ENCODE data around the gene ZNF84. TPM values are rescaled to one million over a fixed set of nuclear protein-coding genes. Genes with fewer than 3 reads are reported as not detected.

The ZNF84 gene
- total RNA-seq, result 20.9 TPM

- peaks cover 0 to 5% (median 5%) of the 10 kb centered on the region in 3 donors for H3K4me1 ChIP-seq (ENCODE audit: control insufficient read depth in 3 of 3, insufficient read depth in 3 of 3, low read length in 3 of 3)
- peak within 1 kb of the TSS; percentile 90 for H3K27ac ChIP-seq (ENCODE audit: low read depth, low read length)
- H3K36me3 ChIP-seq (ENCODE audit: control insufficient read depth in 3 of 3, insufficient read depth in 3 of 3, low read length in 3 of 3), result peaks cover 15 to 22% (median 15%) of the 10 kb centered on the region in 3 donors
- peak within 1 kb of the TSS; percentile 78 to 89 (median 81) for H3K4me3 ChIP-seq (ENCODE audit: low read length in 3 of 3)
- H3K9me3 ChIP-seq (ENCODE audit: control insufficient read depth in 3 of 3, low read length in 3 of 3), result peaks cover 28 to 40% (median 38%) of the 10 kb centered on the region in 3 donors
- peak within 1 kb of the TSS; percentile 84 to 88 (median 86) for H3K9ac ChIP-seq (ENCODE audit: low read depth in 1 of 3, low read length in 3 of 3)
- H3K27me3 ChIP-seq (ENCODE audit: control insufficient read depth in 3 of 3, insufficient read depth in 3 of 3, low read length in 3 of 3), result no peaks in the 10 kb centered on the region
Measured at GRCh38 chr12:133037207-133038005, at the start of gene ZNF84. TSS of gene ZNF84 (plus strand) at chr12:133037509. CDS start at chr12:133041468, 3,959 bp downstream.

GRCh38 chr12:132998741-132999140 lies 38.6 kb upstream of the ZNF84 start:
- Histone ChIP-seq H3K36me3 (ENCODE audit: control insufficient read depth in 3 of 3, insufficient read depth in 3 of 3, low read length in 3 of 3) (peaks cover 13 to 24% (median 21%) of the 10 kb centered on the region in 3 donors), H3K9me3 (ENCODE audit: control insufficient read depth in 3 of 3, low read length in 3 of 3) (peaks cover 24 to 52% (median 36%) of the 10 kb centered on the region in 3 donors), H3K4me1 (ENCODE audit: control insufficient read depth in 3 of 3, insufficient read depth in 3 of 3, low read length in 3 of 3) (no peaks in the 10 kb centered on the region), H3K27me3 (ENCODE audit: control insufficient read depth in 3 of 3, insufficient read depth in 3 of 3, low read length in 3 of 3) (no peaks in the 10 kb centered on the region), H3K9ac (ENCODE audit: low read depth in 1 of 3, low read length in 3 of 3) (no peak overlapping the region), H3K27ac (ENCODE audit: low read depth, low read length) (no peak overlapping the region), H3K4me3 (ENCODE audit: low read length in 3 of 3) (peak overlapping the region in 1 of 3 donors; percentile 51)

DNA sequence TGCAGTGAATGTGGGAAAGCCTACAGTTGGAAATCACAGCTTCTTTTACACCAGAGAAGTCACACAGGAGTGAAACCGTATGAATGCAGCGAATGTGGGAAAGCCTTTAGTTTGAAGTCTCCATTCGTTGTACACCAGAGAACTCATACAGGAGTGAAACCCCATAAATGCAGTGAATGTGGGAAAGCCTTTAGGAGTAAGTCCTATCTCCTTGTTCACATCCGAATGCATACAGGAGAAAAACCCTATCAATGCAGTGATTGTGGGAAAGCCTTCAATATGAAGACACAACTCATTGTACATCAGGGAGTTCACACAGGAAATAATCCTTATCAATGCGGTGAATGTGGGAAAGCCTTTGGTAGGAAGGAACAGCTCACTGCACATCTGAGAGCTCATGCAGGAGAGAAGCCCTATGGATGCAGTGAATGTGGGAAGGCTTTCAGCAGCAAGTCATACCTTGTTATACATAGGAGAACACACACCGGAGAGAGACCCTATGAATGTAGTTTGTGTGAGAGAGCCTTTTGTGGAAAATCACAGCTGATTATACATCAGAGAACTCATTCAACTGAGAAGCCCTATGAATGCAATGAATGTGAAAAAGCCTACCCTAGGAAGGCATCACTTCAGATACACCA lies 26.5 kb upstream of the ZNF84 start:
- peaks cover 59 to 79% (median 78%) of the 10 kb centered on the region in 3 donors for H3K36me3 ChIP-seq (ENCODE audit: control insufficient read depth in 3 of 3, insufficient read depth in 3 of 3, low read length in 3 of 3)
- no peaks in the 10 kb centered on the region for H3K27me3 ChIP-seq (ENCODE audit: control insufficient read depth in 3 of 3, insufficient read depth in 3 of 3, low read length in 3 of 3)
- H3K9ac ChIP-seq (ENCODE audit: low read depth in 1 of 3, low read length in 3 of 3), result no peak overlapping the region
- H3K27ac ChIP-seq (ENCODE audit: low read depth, low read length), result no peak overlapping the region
- H3K4me3 ChIP-seq (ENCODE audit: low read length in 3 of 3), result peak overlapping the region in 2 of 3 donors; percentile 23 to 64
- H3K9me3 ChIP-seq (ENCODE audit: control insufficient read depth in 3 of 3, low read length in 3 of 3), result peaks cover 38 to 66% (median 40%) of the 10 kb centered on the region in 3 donors
- no peaks in the 10 kb centered on the region for H3K4me1 ChIP-seq (ENCODE audit: control insufficient read depth in 3 of 3, insufficient read depth in 3 of 3, low read length in 3 of 3)

DNA sequence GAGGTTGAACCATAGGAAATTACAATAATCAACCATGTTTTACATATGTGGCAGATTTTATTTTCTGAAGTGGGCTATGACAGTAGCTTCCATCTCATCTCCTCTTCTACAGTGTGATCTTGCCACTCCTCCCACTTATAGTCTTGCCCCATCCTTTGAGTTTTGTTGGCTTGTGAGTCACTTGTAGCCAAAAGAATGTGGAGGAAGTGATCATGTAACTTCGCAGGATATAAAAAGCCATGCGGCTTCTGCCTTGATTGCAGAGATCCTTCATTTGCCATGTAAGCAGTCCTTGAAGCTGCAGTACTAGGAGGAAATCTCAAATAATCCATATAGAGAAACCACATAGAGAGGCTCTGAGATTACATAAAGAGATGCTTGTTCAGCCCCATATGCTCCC lies 13.7 kb upstream of the ZNF84 start:
- Histone ChIP-seq H3K36me3 (ENCODE audit: control insufficient read depth in 3 of 3, insufficient read depth in 3 of 3, low read length in 3 of 3) (peaks cover 0 to 3% (median 0%) of the 10 kb centered on the region in 3 donors), H3K9ac (ENCODE audit: low read depth in 1 of 3, low read length in 3 of 3) (no peak overlapping the region), H3K27ac (ENCODE audit: low read depth, low read length) (no peak overlapping the region), H3K9me3 (ENCODE audit: control insufficient read depth in 3 of 3, low read length in 3 of 3) (peaks cover 13 to 34% (median 18%) of the 10 kb centered on the region in 3 donors), H3K4me1 (ENCODE audit: control insufficient read depth in 3 of 3, insufficient read depth in 3 of 3, low read length in 3 of 3) (no peaks in the 10 kb centered on the region), H3K4me3 (ENCODE audit: low read length in 3 of 3) (no peak overlapping the region), H3K27me3 (ENCODE audit: control insufficient read depth in 3 of 3, insufficient read depth in 3 of 3, low read length in 3 of 3) (no peaks in the 10 kb centered on the region)

- H3K27me3 ChIP-seq (ENCODE audit: control insufficient read depth in 3 of 3, insufficient read depth in 3 of 3, low read length in 3 of 3), result no peaks in the 10 kb centered on the region
- no peak overlapping the region for H3K4me3 ChIP-seq (ENCODE audit: low read length in 3 of 3)
- no peak overlapping the region for H3K9ac ChIP-seq (ENCODE audit: low read depth in 1 of 3, low read length in 3 of 3)
- no peak overlapping the region for H3K27ac ChIP-seq (ENCODE audit: low read depth, low read length)
- no peaks in the 10 kb centered on the region for H3K36me3 ChIP-seq (ENCODE audit: control insufficient read depth in 3 of 3, insufficient read depth in 3 of 3, low read length in 3 of 3)
- H3K4me1 ChIP-seq (ENCODE audit: control insufficient read depth in 3 of 3, insufficient read depth in 3 of 3, low read length in 3 of 3), result no peaks in the 10 kb centered on the region
- peaks cover 16 to 30% (median 17%) of the 10 kb centered on the region in 3 donors for H3K9me3 ChIP-seq (ENCODE audit: control insufficient read depth in 3 of 3, low read length in 3 of 3)
Measured at GRCh38 chr12:133026996-133027395, 10.3 kb upstream of the ZNF84 start.

- H3K9ac ChIP-seq (ENCODE audit: low read depth in 1 of 3, low read length in 3 of 3), result peak overlapping the region; percentile 84 to 88 (median 86)
- H3K9me3 ChIP-seq (ENCODE audit: control insufficient read depth in 3 of 3, low read length in 3 of 3), result peaks cover 33 to 43% (median 39%) of the 10 kb centered on the region in 3 donors
- no peaks in the 10 kb centered on the region for H3K27me3 ChIP-seq (ENCODE audit: control insufficient read depth in 3 of 3, insufficient read depth in 3 of 3, low read length in 3 of 3)
- peaks cover 0 to 5% (median 5%) of the 10 kb centered on the region in 3 donors for H3K4me1 ChIP-seq (ENCODE audit: control insufficient read depth in 3 of 3, insufficient read depth in 3 of 3, low read length in 3 of 3)
- peak overlapping the region; percentile 78 to 89 (median 81) for H3K4me3 ChIP-seq (ENCODE audit: low read length in 3 of 3)
- peaks cover 20 to 30% (median 23%) of the 10 kb centered on the region in 3 donors for H3K36me3 ChIP-seq (ENCODE audit: control insufficient read depth in 3 of 3, insufficient read depth in 3 of 3, low read length in 3 of 3)
- H3K27ac ChIP-seq (ENCODE audit: low read depth, low read length), result peak overlapping the region; percentile 90
Measured at GRCh38 chr12:133038118-133038709, 905 bp downstream of the ZNF84 start.

GRCh38 chr12:133046698-133047097 lies 9.4 kb downstream of the ZNF84 start:
- Histone ChIP-seq H3K36me3 (ENCODE audit: control insufficient read depth in 3 of 3, insufficient read depth in 3 of 3, low read length in 3 of 3) (peaks cover 67 to 87% (median 84%) of the 10 kb centered on the region in 3 donors), H3K9me3 (ENCODE audit: control insufficient read depth in 3 of 3, low read length in 3 of 3) (peaks cover 46 to 83% (median 49%) of the 10 kb centered on the region in 3 donors), H3K4me3 (ENCODE audit: low read length in 3 of 3) (peak overlapping the region in 1 of 3 donors; percentile 48), H3K27ac (ENCODE audit: low read depth, low read length) (no peak overlapping the region), H3K27me3 (ENCODE audit: control insufficient read depth in 3 of 3, insufficient read depth in 3 of 3, low read length in 3 of 3) (no peaks in the 10 kb centered on the region), H3K4me1 (ENCODE audit: control insufficient read depth in 3 of 3, insufficient read depth in 3 of 3, low read length in 3 of 3) (no peaks in the 10 kb centered on the region), H3K9ac (ENCODE audit: low read depth in 1 of 3, low read length in 3 of 3) (no peak overlapping the region)

DNA sequence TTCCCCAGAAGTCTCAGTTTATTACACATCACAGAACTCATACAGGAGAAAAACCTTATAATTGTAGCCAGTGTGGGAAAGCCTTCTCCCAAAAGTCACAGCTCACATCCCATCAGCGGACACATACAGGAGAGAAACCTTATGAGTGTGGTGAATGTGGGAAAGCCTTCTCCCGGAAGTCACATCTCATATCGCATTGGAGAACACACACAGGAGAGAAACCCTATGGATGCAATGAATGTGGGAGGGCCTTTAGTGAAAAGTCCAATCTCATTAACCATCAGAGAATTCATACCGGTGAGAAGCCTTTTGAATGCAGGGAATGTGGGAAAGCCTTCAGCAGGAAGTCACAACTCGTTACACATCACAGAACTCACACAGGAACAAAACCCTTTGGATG lies 20.1 kb downstream of the ZNF84 start:
- peaks cover 40 to 46% (median 41%) of the 10 kb centered on the region in 3 donors for H3K36me3 ChIP-seq (ENCODE audit: control insufficient read depth in 3 of 3, insufficient read depth in 3 of 3, low read length in 3 of 3)
- peaks cover 60 to 73% (median 71%) of the 10 kb centered on the region in 3 donors for H3K9me3 ChIP-seq (ENCODE audit: control insufficient read depth in 3 of 3, low read length in 3 of 3)
- H3K4me3 ChIP-seq (ENCODE audit: low read length in 3 of 3), result peak overlapping the region in 1 of 3 donors; percentile 3

DNA sequence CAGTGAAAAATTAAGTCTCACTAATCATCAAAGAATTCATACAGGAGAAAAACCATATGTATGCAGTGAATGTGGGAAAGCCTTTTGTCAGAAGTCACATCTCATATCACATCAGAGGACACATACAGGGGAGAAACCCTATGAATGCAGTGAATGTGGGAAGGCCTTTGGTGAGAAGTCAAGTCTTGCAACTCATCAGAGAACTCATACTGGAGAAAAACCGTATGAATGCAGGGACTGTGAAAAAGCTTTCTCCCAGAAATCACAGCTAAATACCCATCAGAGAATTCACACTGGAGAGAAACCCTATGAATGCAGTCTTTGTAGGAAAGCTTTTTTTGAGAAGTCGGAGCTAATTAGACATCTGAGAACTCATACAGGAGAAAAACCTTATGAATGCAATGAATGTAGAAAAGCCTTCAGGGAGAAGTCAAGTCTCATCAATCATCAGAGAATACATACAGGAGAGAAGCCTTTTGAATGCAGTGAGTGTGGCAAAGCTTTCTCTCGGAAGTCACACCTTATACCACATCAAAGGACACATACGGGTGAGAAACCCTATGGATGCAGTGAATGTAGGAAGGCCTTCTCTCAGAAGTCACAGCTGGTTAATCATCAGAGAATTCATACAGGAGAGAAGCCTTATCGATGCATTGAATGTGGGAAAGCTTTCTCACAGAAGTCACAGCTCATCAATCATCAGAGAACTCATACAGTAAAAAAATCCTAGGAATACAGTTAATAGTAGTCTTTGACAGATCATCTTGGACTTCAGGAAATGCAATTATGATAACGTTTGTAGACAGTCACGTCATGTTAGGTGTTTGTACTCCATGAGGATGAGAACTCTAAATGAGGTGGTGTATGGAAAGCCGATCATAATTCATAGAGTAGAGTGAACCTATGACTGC lies 21.1 kb downstream of the ZNF84 start:
- H3K27ac ChIP-seq (ENCODE audit: low read depth, low read length), result no peak overlapping the region
- H3K4me1 ChIP-seq (ENCODE audit: control insufficient read depth in 3 of 3, insufficient read depth in 3 of 3, low read length in 3 of 3), result no peaks in the 10 kb centered on the region
- H3K36me3 ChIP-seq (ENCODE audit: control insufficient read depth in 3 of 3, insufficient read depth in 3 of 3, low read length in 3 of 3), result peaks cover 34 to 46% (median 38%) of the 10 kb centered on the region in 3 donors
- H3K4me3 ChIP-seq (ENCODE audit: low read length in 3 of 3), result peak overlapping the region in 2 of 3 donors; percentile 8 to 46
- no peaks in the 10 kb centered on the region for H3K27me3 ChIP-seq (ENCODE audit: control insufficient read depth in 3 of 3, insufficient read depth in 3 of 3, low read length in 3 of 3)
- H3K9me3 ChIP-seq (ENCODE audit: control insufficient read depth in 3 of 3, low read length in 3 of 3), result peaks cover 62 to 78% (median 70%) of the 10 kb centered on the region in 3 donors
- H3K9ac ChIP-seq (ENCODE audit: low read depth in 1 of 3, low read length in 3 of 3), result no peak overlapping the region

More for the DNA sequence above, 20.1 kb downstream of the ZNF84 start:
- no peak overlapping the region for H3K9ac ChIP-seq (ENCODE audit: low read depth in 1 of 3, low read length in 3 of 3)
- H3K4me1 ChIP-seq (ENCODE audit: control insufficient read depth in 3 of 3, insufficient read depth in 3 of 3, low read length in 3 of 3), result no peaks in the 10 kb centered on the region
- H3K27ac ChIP-seq (ENCODE audit: low read depth, low read length), result no peak overlapping the region
- H3K27me3 ChIP-seq (ENCODE audit: control insufficient read depth in 3 of 3, insufficient read depth in 3 of 3, low read length in 3 of 3), result no peaks in the 10 kb centered on the region
